Measurements from ENCODE around the gene OCA2. TPM values are rescaled to one million over a fixed set of nuclear protein-coding genes. Genes with fewer than 3 reads are reported as not detected.

Gene OCA2
- total RNA-seq, 4 donors from 2014 or later, result 7.0 to 53.1 (median 20.4) TPM

- H3K36me3 ChIP-seq, result no peaks in the 10 kb centered on the region
- H3K9me3 ChIP-seq, result no peaks in the 10 kb centered on the region
- no peaks in the 10 kb centered on the region for H3K4me1 ChIP-seq
- no peak overlapping the region for H3K27ac ChIP-seq
- H3K27me3 ChIP-seq, result no peaks in the 10 kb centered on the region
- no peak overlapping the region for H3K4me3 ChIP-seq
- peak in 1 of 2 donors; percentile 69 for DNase-seq (ENCODE audit: low spot score in 2 of 2)
- 87% methylated on average over 15 of the region's 21 CpGs for WGBS
- TF ChIP-seq EP300 (IDR thresholded peaks at IDR 0.05), result no peak
- TF ChIP-seq POLR2A (IDR thresholded peaks at IDR 0.05), result no peak
- no peak for TF ChIP-seq CTCF (IDR thresholded peaks at IDR 0.05)
- no peak for TF ChIP-seq POLR2AphosphoS5 (IDR thresholded peaks at IDR 0.05)
These were observed 253.4 kb downstream of the OCA2 start for GRCh38 chr15:27845535-27846369.

GRCh38 chr15:27844018-27844666 is 255.0 kb downstream of the OCA2 start:
- Histone ChIP-seq H3K9me3 (no peaks in the 10 kb centered on the region), H3K27me3 (no peaks in the 10 kb centered on the region), H3K4me3 (no peak overlapping the region), H3K27ac (no peak overlapping the region), H3K4me1 (no peaks in the 10 kb centered on the region), H3K36me3 (no peaks in the 10 kb centered on the region)
- 91% methylated on average over 12 of the region's 13 CpGs for WGBS
- DNase-seq (ENCODE audit: low spot score in 2 of 2), result no peak
- TF ChIP-seq POLR2AphosphoS5 (IDR thresholded peaks at IDR 0.05) (no peak), EP300 (IDR thresholded peaks at IDR 0.05) (no peak), POLR2A (IDR thresholded peaks at IDR 0.05) (no peak)

DNA sequence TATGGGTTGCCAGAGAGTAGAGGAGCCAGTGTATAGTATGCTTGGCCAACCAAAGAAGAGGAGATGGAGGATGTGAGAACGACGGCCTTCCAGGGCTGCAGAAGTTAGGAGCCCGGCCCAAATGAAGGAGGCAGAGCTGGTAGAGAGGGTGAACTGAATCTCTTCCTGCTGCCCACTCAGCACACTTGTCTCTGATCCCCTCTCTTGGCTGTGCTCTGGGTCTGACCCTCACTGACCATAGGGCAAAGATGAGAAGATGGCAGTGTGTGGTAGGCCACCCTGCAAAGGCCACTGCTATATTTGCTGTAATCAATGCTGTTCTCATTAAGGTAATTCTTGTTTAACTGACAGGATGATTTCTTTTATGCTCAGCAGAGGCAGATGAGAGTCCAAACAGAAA is 256.0 kb downstream of the OCA2 start:
- no peak for TF ChIP-seq CTCF (IDR thresholded peaks at IDR 0.05)
- TF ChIP-seq POLR2AphosphoS5 (IDR thresholded peaks at IDR 0.05), result no peak
- TF ChIP-seq EP300 (IDR thresholded peaks at IDR 0.05), result no peak
- no peak for TF ChIP-seq POLR2A (IDR thresholded peaks at IDR 0.05)
- Histone ChIP-seq H3K27ac (no peak overlapping the region), H3K36me3 (no peaks in the 10 kb centered on the region), H3K27me3 (no peaks in the 10 kb centered on the region), H3K4me3 (no peak overlapping the region), H3K4me1 (no peaks in the 10 kb centered on the region), H3K9me3 (no peaks in the 10 kb centered on the region)
- DNase-seq (ENCODE audit: low spot score in 2 of 2), result no peak
- WGBS, result 94% methylated on average over 3 of the region's 3 CpGs

DNA sequence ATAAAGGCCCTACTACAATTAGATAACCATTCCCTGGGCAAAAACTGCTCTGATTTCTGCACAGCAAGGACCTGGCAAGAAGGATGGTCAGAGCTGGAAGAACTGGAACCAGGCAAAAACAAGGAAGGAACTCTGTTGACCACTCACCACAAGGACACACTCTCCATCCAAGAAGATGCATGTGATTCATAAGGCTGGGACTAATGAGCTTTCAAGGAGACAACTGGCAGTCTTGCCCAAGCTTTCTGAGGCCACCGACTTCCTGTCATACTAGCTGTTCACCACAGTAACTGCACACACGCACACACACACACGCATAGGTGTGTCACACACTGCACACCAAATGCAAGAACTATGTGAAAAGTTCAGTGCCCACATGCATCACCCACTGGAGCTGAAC is 256.6 kb downstream of the OCA2 start:
- no peak overlapping the region for H3K4me3 ChIP-seq
- TF ChIP-seq POLR2A (IDR thresholded peaks at IDR 0.05) (no peak), POLR2AphosphoS5 (IDR thresholded peaks at IDR 0.05) (no peak), CTCF (IDR thresholded peaks at IDR 0.05) (no peak), EP300 (IDR thresholded peaks at IDR 0.05) (no peak)
- DNase-seq (ENCODE audit: low spot score in 2 of 2), result no peak
- H3K36me3 ChIP-seq, result no peaks in the 10 kb centered on the region
- no peak overlapping the region for H3K27ac ChIP-seq
- no peaks in the 10 kb centered on the region for H3K27me3 ChIP-seq
- WGBS, result 100% methylated on average over 1 of the region's 3 CpGs
- H3K4me1 ChIP-seq, result no peaks in the 10 kb centered on the region
- H3K9me3 ChIP-seq, result no peaks in the 10 kb centered on the region

DNA sequence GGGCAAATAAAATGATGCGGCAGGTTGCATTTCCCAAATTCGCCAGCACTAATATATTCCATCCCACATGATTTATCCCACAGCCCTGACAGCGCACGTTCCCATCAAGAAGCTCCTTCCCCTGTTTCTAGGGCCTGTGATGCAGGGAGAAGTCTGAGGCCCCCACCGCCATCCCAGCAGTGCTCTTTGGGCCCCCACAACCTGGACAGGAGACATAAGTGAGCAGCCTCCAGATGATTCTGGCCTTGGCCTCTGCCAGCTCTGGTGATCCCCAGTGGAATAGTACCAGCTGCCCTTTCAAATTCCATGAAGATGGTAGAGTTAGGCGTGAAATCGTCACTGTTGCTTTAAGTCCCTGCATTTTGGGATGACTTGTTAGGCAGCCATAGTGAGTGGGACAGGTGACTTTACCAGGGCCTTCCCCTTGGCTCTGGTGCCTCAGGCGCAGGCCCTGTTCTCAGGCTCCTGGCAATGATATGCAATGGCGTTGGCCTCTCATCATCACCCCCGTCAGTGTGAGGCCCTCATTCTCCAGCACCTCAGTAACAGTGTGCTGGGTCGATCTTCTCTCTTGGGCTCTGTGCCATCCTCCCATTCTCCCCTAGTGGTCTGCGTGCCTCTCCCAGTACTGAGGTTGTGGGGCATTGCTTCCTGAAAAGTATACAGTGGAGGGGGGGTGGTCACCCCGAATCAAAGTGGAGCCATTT is 263.7 kb downstream of the OCA2 start:
- H3K4me3 ChIP-seq, result no peak overlapping the region
- 90% methylated on average over 13 of the region's 13 CpGs for WGBS

DNA sequence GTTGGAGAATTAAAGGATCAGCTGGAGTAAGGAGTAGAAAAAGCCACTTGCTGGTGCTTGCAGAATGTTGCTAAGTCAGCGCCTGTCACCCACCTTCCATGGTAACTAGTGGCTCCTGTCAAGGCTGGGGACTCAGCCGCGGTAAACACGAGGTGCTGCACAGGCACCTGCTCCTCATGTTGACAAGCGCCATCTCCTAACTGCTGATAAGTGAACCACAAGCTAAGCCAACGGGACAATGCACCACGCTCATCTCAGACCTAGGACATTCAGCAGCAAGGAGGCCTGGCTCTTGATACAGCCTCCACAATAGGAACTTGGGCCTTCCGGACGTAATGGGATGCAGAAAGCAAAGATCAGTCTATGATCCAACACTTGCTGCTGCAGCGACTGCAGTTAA is 264.4 kb downstream of the OCA2 start:
- H3K27ac ChIP-seq, result no peak overlapping the region
- DNase-seq (ENCODE audit: low spot score in 2 of 2), result no peak
- 98% methylated on average over 10 of the region's 10 CpGs for whole genome bisulfite sequencing

More for the DNA sequence above, 263.7 kb downstream of the OCA2 start:
- Histone ChIP-seq H3K27ac (no peak overlapping the region), H3K36me3 (no peaks in the 10 kb centered on the region), H3K27me3 (no peaks in the 10 kb centered on the region), H3K9me3 (no peaks in the 10 kb centered on the region), H3K4me1 (no peaks in the 10 kb centered on the region)
- no peak for TF ChIP-seq POLR2AphosphoS5 (IDR thresholded peaks at IDR 0.05)
- DNase-seq (ENCODE audit: low spot score in 2 of 2), result no peak

More for the DNA sequence above, 264.4 kb downstream of the OCA2 start:
- H3K4me3 ChIP-seq, result no peak overlapping the region
- no peaks in the 10 kb centered on the region for H3K36me3 ChIP-seq
- TF ChIP-seq EP300 (IDR thresholded peaks at IDR 0.05) (no peak), CTCF (IDR thresholded peaks at IDR 0.05) (no peak), POLR2A (IDR thresholded peaks at IDR 0.05) (no peak), POLR2AphosphoS5 (IDR thresholded peaks at IDR 0.05) (no peak)
- no peaks in the 10 kb centered on the region for H3K27me3 ChIP-seq
- no peaks in the 10 kb centered on the region for H3K9me3 ChIP-seq
- no peaks in the 10 kb centered on the region for H3K4me1 ChIP-seq
